Heart left ventricle (tissue), 13 donors: ENCODE data around the gene KLHL1.

Source experiments
- CTCF ChIP-seq, 12 donors: fragments of 200-600 bp; sonication (generic) in 4 of 12; IDR thresholded peaks; one replicate each; pipeline versions ENCODE4 v1.5.0 to v1.8.0; 2018 to 2022; ENCODE audit warnings: antibody characterized with exemption in 12 of 12, mild to moderate bottlenecking in 5 of 12
- POLR2A ChIP-seq, 2 donors: fragments of 450-650 bp; IDR thresholded peaks; one replicate each; pipeline ENCODE4 v1.6.1; 2017; ENCODE audit warnings: antibody characterized with exemption in 2 of 2, mild to moderate bottlenecking in 2 of 2, moderate library complexity in 2 of 2
- donor health status: ischemic (EF 13 %, LVEDD 7.1; RV severe dilation, severe dysfunction).
- donor health status: DM: no; HTN: yes; CAD: no.
- donor health status: DM: no; HTN: no; CAD: no.
- donor health status: ischemic (EF 25% LVEDD 6.9; RV normal size, moderate dysfunction).
- donor health status: ischemic (EF 25% LVEDD 5.7; RV mildly dilated, moderate dysfunction).
- donor health status: ischemic (EF 35%, LVEDD 5.7; RV mildly dilated, moderate dysfunction).
- donor health status: nonischemic (EF 11% LVEDD 7.7; RV severe dilation, severe dysfunction).
- donor health status: DM: yes; HTN: yes; CAD: no.
- donor health status: PGD.
- donor health status: ischemic (EF 29% LVEDD 5.4; RV normal size, mild dysfunction).
- donor health status: nonischemic (EF 23%, LVEDD 6.1; RV moderate dilation, normal function).

- TF ChIP-seq CTCF (IDR thresholded peaks at IDR 0.05): no peak
- TF ChIP-seq POLR2A (IDR thresholded peaks at IDR 0.05): no peak
Measured at GRCh38 chr13:70117338-70117905, 9.2 kb upstream of the KLHL1 start.
